ENCODE measurements around the gene ZNF320. TPM values are rescaled to one million over a fixed set of nuclear protein-coding genes. Genes with fewer than 3 reads are reported as not detected.
"Not testable (repeated sequence)": the region's sequence is repeated elsewhere in the genome, so short reads cannot be mapped to it uniquely, and the experiment has no call there.

Gene ZNF320
- total and polyA plus RNA-seq, 5 donors: 6.6 to 13.3 (median 9.3) TPM

GRCh38 chr19:52871466-52871865, 26.0 kb downstream of the ZNF320 start:
- intact Hi-C loops (cut with DNase I): no loop called here
- no peak for DNase-seq
- H3K27me3 ChIP-seq (ENCODE audit: control insufficient read depth, insufficient read depth): no peaks in the 10 kb centered on the region
- no peak overlapping the region for H3K27ac ChIP-seq (ENCODE audit: low read length)
- no peak for ATAC-seq
- no peaks in the 10 kb centered on the region for H3K9me3 ChIP-seq (ENCODE audit: control insufficient read depth, low read length)
- no peak overlapping the region for H3K4me3 ChIP-seq (ENCODE audit: low read length)
- WGBS: 93% methylated on average over 3 of the region's 3 CpGs
- no peaks in the 10 kb centered on the region for H3K4me1 ChIP-seq (ENCODE audit: control insufficient read depth, insufficient read depth, low read length)

- intact Hi-C loops (cut with DNase I); ATAC-seq; H3K9me3 ChIP-seq (ENCODE audit: control insufficient read depth, low read length); H3K4me3 ChIP-seq (ENCODE audit: low read length); H3K4me1 ChIP-seq (ENCODE audit: control insufficient read depth, insufficient read depth, low read length); DNase-seq; H3K27me3 ChIP-seq (ENCODE audit: control insufficient read depth, insufficient read depth); H3K27ac ChIP-seq (ENCODE audit: low read length): not testable (repeated sequence)
- WGBS: 97% methylated on average over 11 of the region's 11 CpGs
These were observed 29.4 kb downstream of the ZNF320 start for GRCh38 chr19:52868031-52868430.

DNA sequence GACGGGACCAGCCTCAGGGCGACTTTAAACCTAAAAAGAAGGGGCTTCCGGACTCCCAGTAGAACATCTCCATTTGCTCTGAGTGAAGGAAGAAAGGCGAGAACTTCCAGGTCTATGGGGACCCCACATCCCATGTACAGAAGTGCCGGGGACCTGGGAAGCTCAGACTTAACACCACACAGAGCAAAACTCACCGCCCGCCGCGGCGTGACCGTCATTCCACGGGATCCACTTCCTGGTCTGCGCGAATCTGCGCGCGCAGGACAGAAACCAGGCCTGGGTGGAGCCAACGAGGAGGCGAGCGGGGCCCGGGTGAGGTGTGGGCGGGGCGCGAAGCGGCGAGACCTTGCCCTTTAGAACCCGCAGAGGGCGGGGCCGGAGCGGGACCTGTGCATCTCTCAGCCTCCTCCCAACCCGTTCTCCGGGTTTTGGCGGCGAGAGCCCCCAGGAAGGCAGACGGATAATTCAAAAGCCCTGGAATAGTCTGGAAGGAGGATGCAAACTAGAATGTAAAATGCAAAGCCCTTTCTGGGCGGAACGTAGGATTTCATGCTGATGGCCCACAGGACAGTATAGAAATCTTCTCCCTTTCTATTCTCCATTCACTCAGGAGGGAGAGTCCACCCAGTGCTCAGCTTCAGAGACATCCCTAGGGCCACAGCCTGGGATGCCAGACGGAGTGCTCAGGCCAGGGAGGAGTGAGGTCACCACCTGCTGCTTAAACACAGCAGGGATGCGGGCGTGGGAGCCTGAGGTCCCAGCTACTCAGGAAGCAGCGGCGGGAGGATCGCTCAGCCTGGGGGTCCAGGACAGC, 39.9 kb downstream of the ZNF320 start, which contains the start of gene ZNF468:
Gene ZNF468 (minus strand): TSS at position 242 of the 814 bp plus-strand sequence. CDS start 3,347 bp downstream, outside the sequence.
- H3K9me3 ChIP-seq (ENCODE audit: control insufficient read depth, low read length); H3K27me3 ChIP-seq (ENCODE audit: control insufficient read depth, insufficient read depth); intact Hi-C loops (cut with DNase I); H3K4me1 ChIP-seq (ENCODE audit: control insufficient read depth, insufficient read depth, low read length): not testable (repeated sequence)
- Histone ChIP-seq H3K4me3 (ENCODE audit: low read length) (peak within 1 kb of the TSS; percentile 88), H3K27ac (ENCODE audit: low read length) (peak within 1 kb of the TSS; percentile 38)
- DNase-seq: peak; percentile 77 to 90 (median 87)
- WGBS: 2% methylated on average over 41 of the region's 43 CpGs
- peak; percentile 100 for ATAC-seq

GRCh38 chr19:52856540-52857377, 40.7 kb downstream of the ZNF320 start:
- H3K4me1 ChIP-seq (ENCODE audit: control insufficient read depth, insufficient read depth, low read length); H3K9me3 ChIP-seq (ENCODE audit: control insufficient read depth, low read length); intact Hi-C loops (cut with DNase I); H3K27me3 ChIP-seq (ENCODE audit: control insufficient read depth, insufficient read depth): not testable (repeated sequence)
- H3K4me3 ChIP-seq (ENCODE audit: low read length): peak overlapping the region; percentile 88
- DNase-seq: peak in 1 of 3 donors; percentile 20
- WGBS: 4% methylated on average over 23 of the region's 31 CpGs
- peak in 1 of 2 donors; percentile 52 for ATAC-seq
- peak overlapping the region; percentile 12 for H3K27ac ChIP-seq (ENCODE audit: low read length)

Other genes with a start within 250 kb of the ZNF320 start
- 10 to 100 TPM in 1 of 4 donors, 1 to 10 TPM in 3; 8.8 to 12.1 (median 9.3) TPM for gene ZNF611, start 162.6 kb downstream of the ZNF320 start, total RNA-seq
- 5.9 TPM for gene ZNF611, start 162.6 kb downstream of the ZNF320 start, polyA plus RNA-seq
- gene ZNF600, start 110.8 kb downstream of the ZNF320 start, total RNA-seq: 1 to 10 TPM; 2.6 to 4.6 (median 3.6) TPM
- gene ZNF600, start 110.8 kb downstream of the ZNF320 start, polyA plus RNA-seq: 2.4 TPM
- 1 to 10 TPM; 5.2 to 9.1 (median 7.1) TPM for gene ZNF28, start 76.0 kb downstream of the ZNF320 start, total RNA-seq
- 2.0 TPM for gene ZNF28, start 76.0 kb downstream of the ZNF320 start, polyA plus RNA-seq
- 10 to 100 TPM in 1 of 4 donors, 1 to 10 TPM in 3; 7.3 to 10.7 (median 8.7) TPM for gene ZNF468, start 40.0 kb downstream of the ZNF320 start, total RNA-seq
- gene ZNF468, start 40.0 kb downstream of the ZNF320 start, polyA plus RNA-seq: 6.9 TPM
- gene ZNF888, start 25.8 kb upstream of the ZNF320 start, total RNA-seq: 1 to 10 TPM; 1.7 to 1.9 (median 1.8) TPM
- 1.00 TPM for gene ZNF888, start 25.8 kb upstream of the ZNF320 start, polyA plus RNA-seq
- gene ZNF816, start 65.2 kb upstream of the ZNF320 start, total RNA-seq: 1 to 10 TPM; 4.1 to 8.3 (median 5.8) TPM
- gene ZNF816, start 65.2 kb upstream of the ZNF320 start, polyA plus RNA-seq: 3.0 TPM
- not detected for gene ERVV-1, start 116.3 kb upstream of the ZNF320 start, total RNA-seq
- not detected for gene ERVV-1, start 116.3 kb upstream of the ZNF320 start, polyA plus RNA-seq
- not detected for gene ERVV-2, start 147.1 kb upstream of the ZNF320 start, total RNA-seq
- gene ERVV-2, start 147.1 kb upstream of the ZNF320 start, polyA plus RNA-seq: not detected
- gene ZNF160, start 205.8 kb upstream of the ZNF320 start, total RNA-seq: 10 to 100 TPM; 15.9 to 23.1 (median 18.1) TPM
- 17.7 TPM for gene ZNF160, start 205.8 kb upstream of the ZNF320 start, polyA plus RNA-seq
- 10 to 100 TPM; 20.7 to 26.8 (median 22.1) TPM for gene ZNF415, start 235.3 kb upstream of the ZNF320 start, total RNA-seq
- gene ZNF415, start 235.3 kb upstream of the ZNF320 start, polyA plus RNA-seq: 20.4 TPM

Measured in right cardiac atrium (tissue), 5 donors.